NCI-H1694 treated with DMSO at 0.1 percent for 48 hours (cell line): ENCODE measurements around the gene ING1.
"Not testable (repeated sequence)": the region's sequence is repeated elsewhere in the genome, so short reads cannot be mapped to it uniquely, and the experiment has no call there.

ENCODE experiments used
- DNase-seq: peaks from one replicate; lab custom pipeline; 2025; lab: John Stamatoyannopoulos, UW

The ING1 gene, protein sequence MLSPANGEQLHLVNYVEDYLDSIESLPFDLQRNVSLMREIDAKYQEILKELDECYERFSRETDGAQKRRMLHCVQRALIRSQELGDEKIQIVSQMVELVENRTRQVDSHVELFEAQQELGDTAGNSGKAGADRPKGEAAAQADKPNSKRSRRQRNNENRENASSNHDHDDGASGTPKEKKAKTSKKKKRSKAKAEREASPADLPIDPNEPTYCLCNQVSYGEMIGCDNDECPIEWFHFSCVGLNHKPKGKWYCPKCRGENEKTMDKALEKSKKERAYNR

GRCh38 chr13:110713642-110713952, at the start of gene ING1:
ING1 (plus strand) TSS chr13:110713700; CDS start chr13:110714150, 450 bp downstream.
- DNase-seq: no peak

- DNase-seq: no peak
Measured at GRCh38 chr13:110664041-110664440, 49.5 kb upstream of the ING1 start.

GRCh38 chr13:110664673-110665072, 48.8 kb upstream of the ING1 start:
- DNase-seq: no peak

GRCh38 chr13:110665491-110666254, 47.8 kb upstream of the ING1 start:
- no peak for DNase-seq

DNA sequence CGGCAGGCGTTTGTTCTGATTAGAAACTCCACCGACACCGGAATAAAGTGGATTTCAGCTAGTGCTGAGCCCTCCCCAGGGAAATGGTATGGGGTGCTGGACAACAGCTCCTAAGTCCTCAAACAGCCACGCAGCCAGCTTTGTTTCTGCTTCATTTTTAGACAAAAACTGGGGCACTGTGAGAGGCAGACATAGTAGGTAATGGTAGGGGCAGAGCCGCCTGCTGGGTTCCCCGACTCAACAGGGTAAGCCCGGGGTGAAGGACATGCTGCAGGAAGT, 47.3 kb upstream of the ING1 start:
- DNase-seq: no peak

DNA sequence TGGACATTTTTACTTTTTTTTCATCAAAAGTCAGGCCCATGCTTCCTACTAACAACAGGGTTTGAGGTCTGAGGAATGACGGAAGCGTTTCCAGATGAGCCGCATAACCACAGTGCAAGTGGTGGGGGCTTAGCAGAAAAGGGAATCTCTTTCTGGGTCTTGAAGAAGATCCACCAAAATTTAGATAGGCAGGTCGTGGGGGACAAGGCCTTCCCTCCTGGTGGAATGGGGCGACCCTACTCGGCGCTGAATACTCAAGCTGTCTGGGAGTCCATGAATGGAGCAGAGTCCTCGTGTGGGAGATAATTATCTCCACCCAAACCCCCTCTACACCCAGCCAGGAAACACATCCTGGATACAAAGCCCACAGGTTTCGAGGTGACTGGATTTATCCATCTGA, 44.5 kb upstream of the ING1 start:
- DNase-seq: no peak

DNA sequence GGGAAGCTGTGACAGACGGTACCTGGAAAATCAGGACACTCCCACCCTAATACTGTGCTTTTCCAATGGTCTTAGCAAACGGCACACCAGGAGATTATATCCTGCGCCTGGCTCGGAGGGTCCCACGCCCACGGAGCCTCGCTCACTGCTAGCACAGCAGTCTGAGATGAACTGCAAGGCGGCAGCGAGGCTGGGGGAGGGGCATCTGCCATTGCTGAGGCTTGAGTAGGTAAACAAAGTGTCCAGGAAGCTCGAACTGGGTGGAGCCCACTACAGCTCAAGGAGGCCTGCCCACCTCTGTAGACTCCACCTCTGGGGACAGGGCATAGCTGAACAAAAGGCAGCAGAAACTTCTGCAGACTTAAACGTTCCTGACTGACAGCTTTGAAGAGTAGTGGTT, 43.7 kb upstream of the ING1 start:
- not testable (repeated sequence) for DNase-seq

- DNase-seq: no peak
Measured at GRCh38 chr13:110676595-110677587, 36.6 kb upstream of the ING1 start.

DNA sequence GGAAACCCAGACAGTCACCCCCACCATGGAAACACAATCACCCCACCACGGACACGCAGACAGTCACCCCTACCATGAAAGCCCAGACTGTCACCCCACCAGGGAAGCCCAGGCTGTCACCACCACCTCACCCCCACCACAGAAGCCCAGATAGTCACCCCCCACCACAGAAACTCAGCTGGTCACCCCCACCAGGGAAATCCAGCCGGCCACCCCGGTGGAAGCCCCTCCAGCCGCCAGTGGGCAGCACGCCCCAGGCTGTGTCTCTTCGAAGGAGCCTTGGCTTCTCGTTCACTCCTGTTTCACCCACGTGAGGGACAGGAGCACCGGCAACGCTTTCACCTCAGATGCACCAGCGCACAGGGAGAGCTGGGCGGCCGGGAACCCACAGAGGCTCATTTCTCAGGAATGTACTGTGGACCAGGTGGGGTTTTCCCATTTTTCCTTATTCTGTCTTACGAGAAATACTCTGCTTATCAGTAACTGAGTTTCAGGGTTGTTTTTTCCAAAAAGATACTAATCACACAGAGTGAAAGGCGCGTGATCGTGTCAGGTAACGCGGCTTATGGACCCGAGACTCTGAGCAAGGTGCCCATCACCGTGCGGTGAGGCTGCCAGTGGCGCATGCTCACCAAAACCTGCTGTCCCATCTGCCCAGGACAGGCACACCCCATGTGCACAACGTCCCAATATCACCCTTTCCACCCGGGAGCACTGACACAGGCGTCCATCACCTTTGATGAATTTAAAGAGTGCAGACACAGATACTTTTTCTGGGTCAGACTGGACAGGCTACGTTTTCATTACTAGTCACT, 35.6 kb upstream of the ING1 start:
- DNase-seq: no peak

DNA sequence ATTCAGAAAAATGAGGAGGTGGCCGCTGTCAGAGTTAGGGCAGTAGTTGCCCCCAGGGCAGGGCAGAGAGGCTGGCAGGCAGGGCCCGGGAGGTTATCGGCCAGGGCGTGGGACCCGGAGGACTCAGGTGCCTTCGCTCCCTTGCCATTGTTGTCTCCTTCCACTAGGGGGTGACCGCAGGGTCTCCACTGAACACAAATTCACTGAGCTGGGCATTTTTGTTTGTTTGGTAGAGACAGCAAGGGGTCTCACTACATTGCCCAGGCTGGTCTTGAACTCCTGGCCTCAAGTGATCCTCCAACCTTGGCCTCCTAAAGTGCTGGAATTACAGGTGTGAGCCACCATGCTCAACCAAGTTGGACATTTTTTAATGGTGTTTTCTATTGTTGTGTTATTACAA, 32.6 kb upstream of the ING1 start:
- peak; percentile 12 for DNase-seq

DNA sequence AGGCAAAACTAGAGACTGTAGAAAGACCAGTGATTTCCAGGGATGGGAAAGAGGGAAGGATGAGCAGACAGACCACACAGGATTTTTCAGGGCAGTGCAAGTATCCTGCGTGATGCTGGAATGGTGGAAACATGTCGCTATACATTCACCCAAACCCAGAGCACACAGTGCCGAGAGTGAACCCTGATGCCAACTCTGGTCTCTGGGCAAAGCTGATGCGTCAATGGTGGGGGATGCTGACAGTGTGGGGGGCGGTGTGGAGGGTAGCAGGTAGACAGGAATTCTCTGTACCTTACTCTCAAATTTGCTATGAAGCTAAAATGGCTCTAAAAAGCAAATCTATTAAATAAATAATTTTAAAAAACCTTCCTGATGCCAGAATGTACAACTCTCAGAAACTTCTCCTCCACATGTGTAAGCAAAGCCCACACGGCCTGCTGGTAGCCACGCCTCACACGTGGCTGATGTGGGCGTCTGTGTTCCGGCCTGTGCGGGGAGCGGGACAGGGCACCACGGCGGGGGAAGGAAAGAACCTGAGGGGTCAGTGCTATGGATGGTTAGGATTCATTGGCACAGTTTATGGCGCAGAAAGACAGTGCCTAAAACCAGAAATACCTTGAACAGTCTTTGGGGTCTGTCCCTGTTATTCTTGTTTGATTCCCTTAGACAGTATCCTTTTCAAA, 31.5 kb upstream of the ING1 start:
- DNase-seq: no peak

- DNase-seq: no peak
Measured at GRCh38 chr13:110682746-110683145, 30.8 kb upstream of the ING1 start.

DNA sequence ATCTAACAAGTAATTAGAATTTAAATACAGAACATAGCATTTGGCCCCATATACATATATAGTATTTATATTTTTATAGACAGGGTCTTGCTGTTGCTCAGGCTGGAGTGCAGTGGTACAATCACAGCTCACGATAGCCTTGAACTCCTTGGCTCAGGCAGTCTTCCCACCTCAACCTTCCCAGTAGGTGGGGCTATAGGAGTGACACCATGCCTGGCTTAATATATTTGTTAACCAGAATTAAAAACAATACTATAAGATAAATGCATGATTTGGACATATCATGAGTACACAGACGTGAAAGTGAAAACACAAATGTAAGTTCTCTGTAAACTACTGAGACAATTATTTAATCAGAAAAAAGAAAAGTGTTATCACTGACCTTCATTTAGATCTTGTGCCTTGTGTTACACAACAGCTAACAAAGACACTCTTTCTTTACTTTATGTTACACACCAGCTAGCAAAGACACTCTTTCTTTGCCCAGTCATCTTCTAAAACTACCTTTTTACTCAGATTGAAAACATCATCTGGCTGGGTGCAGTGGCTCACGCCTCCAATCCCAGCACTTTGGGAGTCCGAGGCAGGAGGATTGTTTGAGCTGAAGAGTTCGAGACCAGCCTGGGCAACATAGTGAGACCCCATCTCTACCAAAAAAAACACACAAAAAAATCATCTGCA, 30.2 kb upstream of the ING1 start:
- DNase-seq: peak; percentile 69

GRCh38 chr13:110683921-110684320, 29.6 kb upstream of the ING1 start:
- no peak for DNase-seq

DNA sequence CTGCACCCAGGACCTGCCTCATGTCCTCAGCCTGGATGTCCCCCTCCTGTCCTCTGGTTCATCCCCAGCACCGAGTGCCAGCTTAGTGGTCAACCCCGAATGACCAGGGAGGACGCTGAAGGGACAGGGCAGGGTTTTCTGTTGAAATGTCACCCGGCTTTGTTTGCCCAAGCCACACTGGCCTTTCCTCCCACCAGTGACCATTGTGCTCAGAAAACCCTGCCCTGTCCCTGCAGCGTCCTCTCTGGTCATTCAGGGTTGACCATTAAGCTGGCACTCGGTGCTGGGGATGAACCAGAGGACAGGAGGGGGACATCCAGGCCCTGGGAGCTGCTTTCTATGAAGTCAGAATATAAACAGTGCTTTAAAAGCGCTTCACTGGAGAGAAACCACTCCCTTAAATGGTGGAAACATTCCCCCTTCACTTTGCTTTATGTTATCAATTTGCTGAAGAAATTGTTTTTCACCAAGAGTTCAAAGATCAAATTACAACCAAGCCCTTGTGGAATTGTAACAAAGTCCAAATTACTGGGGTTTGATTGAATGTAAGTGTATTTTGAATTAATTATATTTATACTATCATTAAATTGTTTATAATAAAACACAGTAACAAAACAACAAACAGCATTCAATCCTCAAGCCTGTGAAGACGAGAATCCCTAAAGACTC, 29.0 kb upstream of the ING1 start:
- no peak for DNase-seq

- DNase-seq: no peak
Measured at GRCh38 chr13:110685305-110686020, 28.0 kb upstream of the ING1 start.

DNA sequence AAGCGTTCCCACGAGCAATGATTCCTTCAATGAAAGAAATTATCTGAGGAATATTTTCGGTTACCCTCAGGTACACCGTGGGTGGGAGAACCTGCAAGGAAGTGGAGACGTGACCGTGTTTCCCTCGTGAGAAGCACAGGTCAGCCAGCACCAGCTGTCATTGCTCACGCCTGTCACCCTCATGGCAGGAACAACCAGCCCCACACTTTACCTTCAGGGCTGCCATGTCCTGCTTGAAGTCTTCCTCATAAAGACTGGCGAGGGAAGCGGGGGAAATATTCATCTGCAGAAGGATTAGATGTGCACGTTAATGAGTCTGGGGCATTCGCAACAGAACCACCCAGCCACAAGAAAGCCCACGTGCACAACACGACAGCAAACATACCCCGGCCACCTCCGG, 25.8 kb upstream of the ING1 start:
- no peak for DNase-seq

- DNase-seq: no peak
Measured at GRCh38 chr13:110689041-110689440, 24.5 kb upstream of the ING1 start.

DNA sequence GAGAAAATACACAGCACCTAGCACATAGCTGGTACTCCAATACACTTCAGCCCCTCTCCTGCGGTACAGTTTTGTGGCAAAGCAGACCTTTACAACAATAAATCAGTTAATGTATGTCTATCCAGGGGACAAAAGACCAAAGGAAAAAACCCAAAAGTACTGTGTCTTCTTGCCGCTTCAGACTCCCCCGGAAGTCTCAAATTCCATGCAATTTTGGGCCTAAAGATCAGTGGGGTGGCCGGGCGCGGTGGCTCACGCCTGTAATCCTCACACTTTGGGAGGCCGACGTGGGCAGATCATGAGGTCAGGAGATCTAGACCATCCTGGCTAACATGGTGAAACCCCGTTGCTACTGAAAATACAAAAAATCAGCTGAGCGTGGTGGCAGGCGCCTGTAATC, 23.8 kb upstream of the ING1 start:
- no peak for DNase-seq

DNA sequence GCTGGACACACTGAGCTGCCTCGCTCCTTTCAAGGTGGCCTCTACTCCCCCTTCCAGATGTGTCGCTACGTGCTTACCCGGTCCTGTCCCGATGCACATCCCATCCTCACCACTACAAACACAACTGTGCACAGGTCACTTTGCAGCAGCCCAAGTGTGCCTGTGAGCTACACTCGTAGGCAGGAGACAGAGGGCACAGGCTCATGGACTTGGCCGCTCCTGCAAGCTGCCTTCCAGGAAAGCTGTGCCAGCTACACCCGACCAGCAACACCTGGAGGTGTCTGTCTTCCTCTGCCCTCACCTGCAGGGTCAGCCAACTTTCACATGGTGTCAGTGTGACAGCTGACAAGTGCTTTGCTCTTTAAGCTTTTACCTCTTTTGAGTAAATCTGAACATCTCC, 23.0 kb upstream of the ING1 start:
- DNase-seq: no peak
